Activated CD8-positive, alpha-beta T cell treated with anti-CD3 and anti-CD28 coated beads for 36 hours (primary cell): ENCODE results near the gene RNF144A. TPM values are rescaled to one million over a fixed set of nuclear protein-coding genes. Genes with fewer than 3 reads are reported as not detected.
A peak's percentile ranks its signal among the peaks of the same experiment; 100 is the strongest.

ENCODE experiments used
- ATAC-seq: fragments of 200-7000 bp; cut with Tn5 transposase; one replicate; pipeline ENCODE4 v1.10.0; 2021; ENCODE audit warnings: mild to moderate bottlenecking, moderate library complexity
- CTCF ChIA-PET: fragments of 350-600 bp; sonication (Branson Sonifier 250); formaldehyde crosslinking; loops from one replicate; lab custom pipeline; 2021; ENCODE audit warnings: antibody characterized with exemption; lab: Charles Lee
- POLR2A ChIA-PET: fragments of 350-600 bp; sonication (Branson Sonifier 250); formaldehyde crosslinking; loops from one replicate; lab custom pipeline; 2021; ENCODE audit warnings: antibody characterized with exemption; lab: Charles Lee
- DNase-seq: peaks from one replicate; pipeline ENCODE4 v3.0.0-alpha.2; 2020
- H3K27ac Mint-ChIP-seq: one replicate; pipeline ENCODE4 v1.8.0; 2021; ENCODE audit warnings: mild to moderate bottlenecking, mixed read lengths
- H3K27me3 Mint-ChIP-seq: one replicate; pipeline ENCODE4 v1.8.0; 2021; ENCODE audit warnings: mixed read lengths
- H3K36me3 Mint-ChIP-seq: one replicate; pipeline ENCODE4 v1.8.0; 2021; ENCODE audit warnings: low read depth, mixed read lengths
- H3K4me1 Mint-ChIP-seq: one replicate; pipeline ENCODE4 v1.8.0; 2021; ENCODE audit warnings: low read depth, mixed read lengths
- H3K4me3 Mint-ChIP-seq: one replicate; pipeline ENCODE4 v1.8.0; 2021; ENCODE audit warnings: mild to moderate bottlenecking, moderate library complexity, mixed read lengths
- H3K9me3 Mint-ChIP-seq: one replicate; pipeline ENCODE4 v1.8.0; 2021; ENCODE audit warnings: mixed read lengths
- intact Hi-C: fragments of 100-400 bp; cut with micrococcal nuclease; formaldehyde crosslinking; loops from one replicate; pipeline ENCODE4 v1.10.0; 2022
- total RNA-seq, 2 experiments: library from RNA; stranded (reverse); gene quantifications; one replicate each; pipeline ENCODE4 v1.2.3, GENCODE V29; 2021
- TF ChIP-seq, protein P1 (sequence below): fragments of 200-600 bp; IDR thresholded peaks from one replicate; pipeline ENCODE4 v1.8.0; 2022; ENCODE audit warnings: antibody characterized with exemption, mild to moderate bottlenecking

Gene RNF144A
- total RNA-seq, 2 experiments from 2014 or later: 32.6 to 36.5 TPM

GRCh38 chr2:6943971-6944370 lies 26.8 kb downstream of the RNF144A start:
- intact Hi-C loops: no loop called here
- H3K4me1 Mint-ChIP-seq: peaks cover 42% of the 10 kb centered on the region
- DNase-seq (no peak), ATAC-seq (no peak)
- ChIA-PET CTCF (interaction anchor here (0.6 kb wide), 1 partner anchor 23 kb away, joined by 3 read pairs; no protein-coding TSS in a partner anchor), POLR2A (no interaction called here)
- peak overlapping the region; percentile 10 for H3K27ac Mint-ChIP-seq
- no peaks in the 10 kb centered on the region for H3K9me3 Mint-ChIP-seq
- TF ChIP-seq, protein P1, sequence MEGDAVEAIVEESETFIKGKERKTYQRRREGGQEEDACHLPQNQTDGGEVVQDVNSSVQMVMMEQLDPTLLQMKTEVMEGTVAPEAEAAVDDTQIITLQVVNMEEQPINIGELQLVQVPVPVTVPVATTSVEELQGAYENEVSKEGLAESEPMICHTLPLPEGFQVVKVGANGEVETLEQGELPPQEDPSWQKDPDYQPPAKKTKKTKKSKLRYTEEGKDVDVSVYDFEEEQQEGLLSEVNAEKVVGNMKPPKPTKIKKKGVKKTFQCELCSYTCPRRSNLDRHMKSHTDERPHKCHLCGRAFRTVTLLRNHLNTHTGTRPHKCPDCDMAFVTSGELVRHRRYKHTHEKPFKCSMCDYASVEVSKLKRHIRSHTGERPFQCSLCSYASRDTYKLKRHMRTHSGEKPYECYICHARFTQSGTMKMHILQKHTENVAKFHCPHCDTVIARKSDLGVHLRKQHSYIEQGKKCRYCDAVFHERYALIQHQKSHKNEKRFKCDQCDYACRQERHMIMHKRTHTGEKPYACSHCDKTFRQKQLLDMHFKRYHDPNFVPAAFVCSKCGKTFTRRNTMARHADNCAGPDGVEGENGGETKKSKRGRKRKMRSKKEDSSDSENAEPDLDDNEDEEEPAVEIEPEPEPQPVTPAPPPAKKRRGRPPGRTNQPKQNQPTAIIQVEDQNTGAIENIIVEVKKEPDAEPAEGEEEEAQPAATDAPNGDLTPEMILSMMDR: no peak
- no peaks in the 10 kb centered on the region for H3K27me3 Mint-ChIP-seq
- peaks cover 50% of the 10 kb centered on the region for H3K36me3 Mint-ChIP-seq
- H3K4me3 Mint-ChIP-seq: no peak overlapping the region

DNA sequence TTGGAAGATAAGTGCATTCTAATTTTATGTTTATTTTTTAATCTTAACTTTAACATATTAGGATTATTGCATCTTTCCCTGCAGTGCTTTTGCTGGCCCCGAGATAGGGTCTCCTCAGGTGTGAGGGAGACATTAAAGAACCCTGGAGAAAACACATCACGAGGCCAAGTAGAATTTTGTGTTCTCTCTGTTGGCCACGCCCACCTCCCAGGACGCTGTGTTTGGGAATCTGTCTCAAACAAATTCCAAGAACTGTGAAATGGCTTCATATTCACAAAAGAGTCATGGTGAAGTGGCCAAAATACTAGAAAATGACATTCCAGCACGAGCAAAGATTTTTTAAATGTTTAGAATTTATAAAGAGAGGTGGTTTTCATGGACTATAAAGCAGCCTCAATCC lies 27.3 kb downstream of the RNF144A start:
- intact Hi-C loops: no loop called here
- no peak overlapping the region for H3K27ac Mint-ChIP-seq
- H3K9me3 Mint-ChIP-seq: no peaks in the 10 kb centered on the region
- TF ChIP-seq, protein P1: no peak
- ChIA-PET CTCF (interaction anchor here (1.0 to 1.2 kb wide), 2 partner anchors 12 to 28 kb away, joined by 4 read pairs; no protein-coding TSS in a partner anchor), POLR2A (no interaction called here)
- ATAC-seq (no peak), DNase-seq (no peak)
- H3K4me1 Mint-ChIP-seq: peaks cover 39% of the 10 kb centered on the region
- H3K27me3 Mint-ChIP-seq: no peaks in the 10 kb centered on the region
- no peak overlapping the region for H3K4me3 Mint-ChIP-seq
- peaks cover 50% of the 10 kb centered on the region for H3K36me3 Mint-ChIP-seq

DNA sequence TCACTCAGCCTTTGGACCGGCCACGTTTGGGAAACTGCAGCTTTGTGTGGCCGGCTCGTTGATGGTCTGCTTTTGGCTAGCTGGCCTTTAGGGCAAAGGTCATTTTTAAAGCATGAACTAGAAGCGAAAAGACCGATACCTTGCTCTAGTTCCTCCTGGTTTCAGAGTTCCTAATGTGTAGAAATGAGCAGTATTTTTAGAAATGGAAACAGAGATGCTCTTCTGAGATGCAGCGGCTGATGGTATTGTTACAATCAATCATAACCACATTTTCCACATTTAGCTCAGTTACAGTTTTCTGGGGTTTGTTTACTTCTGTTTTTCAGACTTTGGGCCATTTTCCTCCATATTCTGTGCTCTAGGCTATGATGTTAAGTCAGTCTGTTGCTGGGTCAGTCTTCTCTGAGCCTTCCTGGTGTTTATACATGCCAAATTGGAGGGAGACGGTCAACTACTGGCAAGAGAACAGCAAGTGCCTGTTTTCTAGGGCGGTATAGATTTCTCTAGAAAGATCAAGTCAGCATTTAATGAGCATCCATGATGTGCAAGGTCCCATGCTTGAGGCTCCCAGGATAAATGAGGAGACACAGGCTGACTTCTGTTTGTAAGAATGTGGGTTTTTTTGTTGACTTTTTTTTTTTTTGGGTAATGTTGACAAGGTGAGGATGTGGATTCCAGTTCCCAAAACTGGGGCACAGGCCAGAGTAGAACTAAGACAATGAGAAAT lies 28.0 kb downstream of the RNF144A start:
- Mint-ChIP-seq H3K9me3 (no peaks in the 10 kb centered on the region), H3K4me1 (peaks cover 43% of the 10 kb centered on the region), H3K4me3 (no peak overlapping the region), H3K27ac (peak overlapping the region; percentile 25), H3K36me3 (peaks cover 50% of the 10 kb centered on the region), H3K27me3 (no peaks in the 10 kb centered on the region)
- POLR2A ChIA-PET: no interaction called here
- intact Hi-C loops: no loop called here
- no peak for DNase-seq
- TF ChIP-seq, protein P1: no peak
- ATAC-seq: peak; percentile 17
- CTCF ChIA-PET: interaction anchor here (1.0 to 1.8 kb wide), 4 partner anchors 12 to 29 kb away, joined by 4 to 7 read pairs (median 4); partner anchors contain the start of gene RNF144A

DNA sequence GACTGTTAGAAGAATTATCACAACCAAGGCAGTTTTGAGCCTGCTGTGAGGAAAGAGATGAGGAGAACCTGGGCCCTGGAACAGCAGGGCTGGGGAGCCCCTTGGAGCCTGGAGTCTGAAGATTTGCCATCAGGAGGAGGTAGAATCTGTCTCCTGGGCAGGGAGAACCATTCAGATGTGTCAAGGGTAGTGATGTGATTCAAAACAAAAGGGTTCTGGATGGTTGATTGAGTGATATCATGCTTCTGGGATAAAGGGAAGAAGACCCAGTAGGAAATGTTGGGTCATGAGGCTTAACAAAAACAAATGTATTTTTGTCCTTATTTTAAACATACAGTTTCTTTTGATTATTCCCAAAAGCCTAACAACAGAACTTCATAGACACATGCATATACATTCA lies 28.6 kb downstream of the RNF144A start:
- H3K27ac Mint-ChIP-seq: peak overlapping the region; percentile 25
- intact Hi-C loops: no loop called here
- H3K4me3 Mint-ChIP-seq: no peak overlapping the region

More for the DNA sequence above, 28.6 kb downstream of the RNF144A start:
- POLR2A ChIA-PET: no interaction called here
- CTCF ChIA-PET: interaction anchor here (1.2 to 1.8 kb wide), 3 partner anchors 12 to 29 kb away, joined by 4 to 7 read pairs (median 4); partner anchors contain the start of gene RNF144A
- TF ChIP-seq, protein P1: no peak
- no peaks in the 10 kb centered on the region for H3K9me3 Mint-ChIP-seq
- no peaks in the 10 kb centered on the region for H3K27me3 Mint-ChIP-seq
- peaks cover 49% of the 10 kb centered on the region for H3K36me3 Mint-ChIP-seq
- H3K4me1 Mint-ChIP-seq: peaks cover 48% of the 10 kb centered on the region
- no peak for ATAC-seq
- no peak for DNase-seq
